Panc1 (cell line): Measurements from ENCODE around the gene LIPA. TPM values are rescaled to one million over a fixed set of nuclear protein-coding genes. Genes with fewer than 3 reads are reported as not detected.

Experiments used
- ATAC-seq: fragments of 200-7000 bp; cut with Tn5 transposase; 2 replicates; pipeline ENCODE4 v1.9.1; 2020; ENCODE audit warnings: mild to moderate bottlenecking, moderate library complexity
- BruUV-seq: library from RNA; stranded (reverse); fragments of 400-500 nt; replicated peaks from 2 replicates; lab custom pipeline; 2021; lab: Mats Ljungman, UMichigan
- CTCF ChIA-PET: fragments of 300-600 bp; sonication (Branson Sonifier 250); formaldehyde crosslinking; loops from one replicate; lab custom pipeline; 2022; ENCODE audit warnings: antibody characterized with exemption; lab: Charles Lee
- POLR2A ChIA-PET: fragments of 300-600 bp; sonication (Branson Sonifier 250); formaldehyde crosslinking; loops from one replicate; lab custom pipeline; 2022; ENCODE audit warnings: antibody characterized with exemption; lab: Charles Lee
- DNase-seq: peaks from one replicate; pipeline ENCODE4 v3.0.0-alpha.2; 2010; ENCODE audit warnings: low read depth, low spot score
- H3K27ac ChIP-seq: 2 replicates; pipeline ENCODE4 v1.5.1; 2011; ENCODE audit warnings: mild to moderate bottlenecking, low read length, inconsistent platforms
- H3K27me3 ChIP-seq: fragments of 200-500 bp; sonication (Bioruptor generic); 2 replicates; pipeline ENCODE4 v1.6.0; 2014; ENCODE audit warnings: low read length, inconsistent platforms; ENCODE audit not compliant: control insufficient read depth, insufficient read depth
- H3K36me3 ChIP-seq: fragments of 200-500 bp; sonication (Bioruptor generic); 2 replicates; pipeline ENCODE4 v1.5.1; 2014; ENCODE audit warnings: inconsistent platforms, mild to moderate bottlenecking, low read length, moderate library complexity; ENCODE audit not compliant: control insufficient read depth, insufficient read depth
- H3K4me1 ChIP-seq: 2 replicates; pipeline ENCODE4 v1.5.1; 2011; ENCODE audit warnings: inconsistent platforms, mild to moderate bottlenecking, low read length, moderate library complexity; ENCODE audit not compliant: control insufficient read depth, insufficient read depth
- H3K4me3 ChIP-seq, 2 experiments: 2 replicates each; pipeline ENCODE4 v1.5.1; 2011 to 2012; ENCODE audit warnings: low read depth in 2 of 2, low read length in 2 of 2, mild to moderate bottlenecking in 2 of 2, inconsistent platforms in 1 of 2, moderate library complexity in 1 of 2
- H3K9me3 ChIP-seq: fragments of 200-500 bp; sonication (Bioruptor generic); 2 replicates; pipeline ENCODE4 v1.5.1; 2014; ENCODE audit warnings: low read depth, mild to moderate bottlenecking, inconsistent platforms, low read length, moderate library complexity; ENCODE audit not compliant: control insufficient read depth, insufficient read depth
- CTCF ChIP-seq: fragments of 450-650 bp; IDR thresholded peaks from 2 replicates; pipeline ENCODE4 v1.5.1; 2017; ENCODE audit warnings: mild to moderate bottlenecking
- POLR2AphosphoS5 ChIP-seq: IDR thresholded peaks from 2 replicates; pipeline ENCODE4 v1.6.1; 2012; ENCODE audit warnings: mild to moderate bottlenecking, low read depth, low read length, moderate library complexity
- REST ChIP-seq, 2 experiments: IDR thresholded peaks; 2 replicates each; pipeline ENCODE4 v1.6.1; 2011 to 2012; ENCODE audit warnings: low read depth in 2 of 2, control low read depth in 1 of 2, low read length in 1 of 2, mild to moderate bottlenecking in 1 of 2, moderate library complexity in 1 of 2; ENCODE audit not compliant: insufficient read depth in 1 of 2
- SIN3A ChIP-seq: IDR thresholded peaks from 2 replicates; pipeline ENCODE4 v1.6.1; 2012; ENCODE audit warnings: low read depth, mild to moderate bottlenecking, low read length, moderate library complexity, borderline replicate concordance; ENCODE audit not compliant: insufficient read depth
- TCF7L2 ChIP-seq: IDR thresholded peaks from 2 replicates; pipeline ENCODE4 v1.6.1; 2011; ENCODE audit warnings: mild to moderate bottlenecking, low read depth, low read length, inconsistent platforms
- in situ Hi-C: cut with HindIII; loops from 2 replicates; pipeline ENCODE4 v1.10.0; 2016; ENCODE audit warnings: low sequenced_read_pairs, low pct_unique_long_range_greater_than_20kb
- intact Hi-C: fragments of 100-400 bp; cut with micrococcal nuclease; formaldehyde crosslinking; loops from one replicate; pipeline ENCODE4 v1.10.0; 2022; ENCODE audit not compliant: unreplicated experiment
- total RNA-seq: library from RNA; stranded (reverse); gene quantifications from one replicate; pipeline ENCODE4 v1.2.1, GENCODE V29; 2021; ENCODE audit not compliant: unreplicated experiment

The LIPA gene
- total RNA-seq, 1 experiment from 2014 or later = 172 TPM

- H3K27ac ChIP-seq = no peak overlapping the region
- BruUV-seq = no TSS peak
- ATAC-seq (no peak), DNase-seq (no peak)
- H3K4me1 ChIP-seq = no peaks in the 10 kb centered on the region
- in situ Hi-C loops (no loop called here), intact Hi-C loops (no loop called here)
- TF ChIP-seq SIN3A (no peak), TCF7L2 (no peak), POLR2AphosphoS5 (no peak), CTCF (no peak), REST (IDR thresholded peaks at IDR 0.05; ENCODE audit: insufficient read depth in 1 of 2, low read depth in 2 of 2, low read length in 1 of 2) (no peak)
- no peak overlapping the region for H3K4me3 ChIP-seq
- H3K27me3 ChIP-seq = no peaks in the 10 kb centered on the region
- ChIA-PET POLR2A (no interaction called here), CTCF (no interaction called here)
- no peaks in the 10 kb centered on the region for H3K9me3 ChIP-seq
- peaks cover 9% of the 10 kb centered on the region for H3K36me3 ChIP-seq
Observed at GRCh38 chr10:89240519-89240918, 11.1 kb downstream of the LIPA start.

GRCh38 chr10:89238956-89239644 is 12.5 kb downstream of the LIPA start:
- H3K27me3 ChIP-seq = no peaks in the 10 kb centered on the region
- CTCF ChIA-PET = no interaction called here
- TF ChIP-seq POLR2AphosphoS5 (no peak), SIN3A (no peak), CTCF (no peak), REST (IDR thresholded peaks at IDR 0.05; ENCODE audit: insufficient read depth in 1 of 2, low read depth in 2 of 2, low read length in 1 of 2) (no peak), TCF7L2 (no peak)
- DNase-seq (no peak), ATAC-seq (peak; percentile 58; the same call in 1 of the 2 replicates)
- in situ Hi-C loops (no loop called here), intact Hi-C loops (no loop called here)
- H3K36me3 ChIP-seq = peaks cover 5% of the 10 kb centered on the region
- POLR2A ChIA-PET = no interaction called here
- H3K9me3 ChIP-seq = no peaks in the 10 kb centered on the region
- no peaks in the 10 kb centered on the region for H3K4me1 ChIP-seq
- H3K27ac ChIP-seq = no peak overlapping the region
- BruUV-seq = no TSS peak
- no peak overlapping the region for H3K4me3 ChIP-seq
